Hepatocyte (in vitro differentiated cells): Measurements from ENCODE around the gene MT1M. TPM values are rescaled to one million over a fixed set of nuclear protein-coding genes. Genes with fewer than 3 reads are reported as not detected.

Experiments used
- DNase-seq: peaks from one replicate; pipeline ENCODE4 v3.0.0-alpha.2; 2016; ENCODE audit warnings: low spot score
- H2AFZ ChIP-seq: fragments of 200-600 bp; sonication (generic); 2 replicates; pipeline ENCODE4 v1.6.0; 2016; ENCODE audit warnings: antibody characterized with exemption, mild to moderate bottlenecking
- H3K27ac ChIP-seq: fragments of 200-600 bp; sonication (generic); 2 replicates; pipeline ENCODE4 v1.5.1; 2016; ENCODE audit warnings: mild to moderate bottlenecking
- H3K27me3 ChIP-seq: fragments of 200-600 bp; sonication (generic); 2 replicates; pipeline ENCODE4 v1.6.1; 2016
- H3K36me3 ChIP-seq: fragments of 200-600 bp; sonication (generic); replicated peaks from 2 replicates; pipeline ENCODE4 v1.5.1; 2016; ENCODE audit warnings: low read depth; ENCODE audit not compliant: insufficient read depth
- H3K4me1 ChIP-seq: fragments of 200-600 bp; sonication (generic); 2 replicates; pipeline ENCODE4 v1.5.1; 2016; ENCODE audit warnings: mild to moderate bottlenecking, moderate library complexity; ENCODE audit not compliant: insufficient read depth
- H3K4me2 ChIP-seq: fragments of 200-600 bp; sonication (generic); 2 replicates; pipeline ENCODE4 v1.6.0; 2016
- H3K4me3 ChIP-seq: fragments of 200-600 bp; sonication (generic); 2 replicates; pipeline ENCODE4 v1.5.1; 2016; ENCODE audit warnings: mild to moderate bottlenecking
- H3K79me2 ChIP-seq: fragments of 200-600 bp; sonication (generic); 2 replicates; pipeline ENCODE4 v1.6.0; 2017; ENCODE audit warnings: mild to moderate bottlenecking
- H3K9me2 ChIP-seq: fragments of 200-600 bp; sonication (generic); replicated peaks from 2 replicates; pipeline ENCODE4 v1.6.0; 2017; ENCODE audit warnings: mild to moderate bottlenecking; ENCODE audit not compliant: insufficient read depth
- H3K9me3 ChIP-seq: fragments of 200-600 bp; sonication (generic); 2 replicates; pipeline ENCODE4 v1.5.1; 2016; ENCODE audit warnings: low read depth, mild to moderate bottlenecking
- H4K20me1 ChIP-seq: fragments of 200-600 bp; sonication (generic); 2 replicates; pipeline ENCODE4 v1.6.0; 2016; ENCODE audit warnings: mild to moderate bottlenecking; ENCODE audit not compliant: insufficient read depth, poor library complexity, severe bottlenecking
- CTCF ChIP-seq: fragments of 200-600 bp; sonication (generic); IDR thresholded peaks from 2 replicates; pipeline ENCODE4 v1.5.1; 2016; ENCODE audit warnings: antibody characterized with exemption, mild to moderate bottlenecking; ENCODE audit not compliant: poor library complexity
- EZH2 ChIP-seq: fragments of 200-600 bp; sonication (generic); IDR thresholded peaks from 2 replicates; pipeline ENCODE4 v1.6.1; 2016; ENCODE audit warnings: antibody characterized with exemption, mild to moderate bottlenecking, borderline replicate concordance
- EZH2phosphoT487 ChIP-seq: fragments of 200-600 bp; sonication (generic); IDR thresholded peaks from one replicate; pipeline ENCODE4 v1.6.1; 2018; ENCODE audit warnings: antibody characterized with exemption, mild to moderate bottlenecking, low read depth, moderate library complexity; ENCODE audit not compliant: unreplicated experiment, severe bottlenecking
- WGBS: methylation state at CpG from one replicate; pipeline ENCODE4 v1.1.6; 2016; ENCODE audit warnings: low lambda C conversion rate; ENCODE audit errors: missing lambda C conversion rate; 5-methylcytosine and 5-hydroxymethylcytosine counted together
- polyA plus RNA-seq: library from polyadenylated mRNA; unstranded; fragments of >200 nt; fragmentation: Nextera tagmentation; extraction: Ambion mirVana; gene quantifications from 2 replicates; pipeline ENCODE4 v1.2.1, GENCODE V29; 2016
- total RNA-seq: library from RNA; depleted of rRNA; stranded (reverse); fragments of >200 nt; gene quantifications from 2 replicates; pipeline ENCODE4 v1.2.3, GENCODE V29; 2014

MT1M gene
- total and polyA plus RNA-seq, 2 experiments from 2014 or later: 0.60 TPM; not detected in 1

GRCh38 chr16:56606071-56606475 lies 26.4 kb upstream of the MT1M start:
- no peak overlapping the region for H2AFZ ChIP-seq
- 83% methylated on average over 3 of the region's 3 CpGs for WGBS
- peaks cover 26% of the 10 kb centered on the region for H3K4me1 ChIP-seq
- no peak overlapping the region for H3K4me3 ChIP-seq
- H4K20me1 ChIP-seq: no peaks in the 10 kb centered on the region
- H3K36me3 ChIP-seq: no peaks in the 10 kb centered on the region
- peak overlapping the region; percentile 77 for H3K4me2 ChIP-seq
- TF ChIP-seq EZH2 (no peak), EZH2phosphoT487 (no peak), CTCF (no peak)
- H3K9me2 ChIP-seq: no peaks in the 10 kb centered on the region
- peaks cover 4% of the 10 kb centered on the region for H3K27me3 ChIP-seq
- no peak for DNase-seq
- peak overlapping the region; percentile 87 for H3K27ac ChIP-seq
- no peaks in the 10 kb centered on the region for H3K9me3 ChIP-seq
- no peaks in the 10 kb centered on the region for H3K79me2 ChIP-seq

GRCh38 chr16:56606476-56607108 lies 25.9 kb upstream of the MT1M start:
- H3K4me1 ChIP-seq: peaks cover 26% of the 10 kb centered on the region
- WGBS: 52% methylated on average over 8 of the region's 8 CpGs
- no peaks in the 10 kb centered on the region for H3K79me2 ChIP-seq
- H3K27me3 ChIP-seq: peaks cover 4% of the 10 kb centered on the region
- H4K20me1 ChIP-seq: no peaks in the 10 kb centered on the region
- TF ChIP-seq CTCF (no peak), EZH2 (no peak), EZH2phosphoT487 (no peak)
- DNase-seq: peak; percentile 53
- H3K27ac ChIP-seq: peak overlapping the region; percentile 87
- H2AFZ ChIP-seq: no peak overlapping the region
- H3K4me3 ChIP-seq: no peak overlapping the region
- H3K36me3 ChIP-seq: no peaks in the 10 kb centered on the region
- peak overlapping the region; percentile 77 for H3K4me2 ChIP-seq
- no peaks in the 10 kb centered on the region for H3K9me3 ChIP-seq
- no peaks in the 10 kb centered on the region for H3K9me2 ChIP-seq

GRCh38 chr16:56607109-56607618 lies 25.3 kb upstream of the MT1M start:
- Histone ChIP-seq H3K27ac (peak overlapping the region; percentile 87), H3K9me3 (no peaks in the 10 kb centered on the region), H4K20me1 (no peaks in the 10 kb centered on the region), H3K79me2 (no peaks in the 10 kb centered on the region), H3K27me3 (peaks cover 4% of the 10 kb centered on the region), H3K9me2 (no peaks in the 10 kb centered on the region), H3K4me1 (peaks cover 26% of the 10 kb centered on the region), H3K4me3 (no peak overlapping the region), H2AFZ (no peak overlapping the region), H3K36me3 (no peaks in the 10 kb centered on the region), H3K4me2 (peak overlapping the region; percentile 77)
- WGBS: 59% methylated on average over 14 of the region's 14 CpGs
- DNase-seq: peak; percentile 76
- TF ChIP-seq EZH2phosphoT487: no peak
- no peak for TF ChIP-seq EZH2
- no peak for TF ChIP-seq CTCF
